ENCODE data around the gene CCDC40. TPM values are rescaled to one million over a fixed set of nuclear protein-coding genes. Genes with fewer than 3 reads are reported as not detected.

CCDC40 gene
- total RNA-seq, 1 donor from 2014 or later = 7.7 TPM

DNA sequence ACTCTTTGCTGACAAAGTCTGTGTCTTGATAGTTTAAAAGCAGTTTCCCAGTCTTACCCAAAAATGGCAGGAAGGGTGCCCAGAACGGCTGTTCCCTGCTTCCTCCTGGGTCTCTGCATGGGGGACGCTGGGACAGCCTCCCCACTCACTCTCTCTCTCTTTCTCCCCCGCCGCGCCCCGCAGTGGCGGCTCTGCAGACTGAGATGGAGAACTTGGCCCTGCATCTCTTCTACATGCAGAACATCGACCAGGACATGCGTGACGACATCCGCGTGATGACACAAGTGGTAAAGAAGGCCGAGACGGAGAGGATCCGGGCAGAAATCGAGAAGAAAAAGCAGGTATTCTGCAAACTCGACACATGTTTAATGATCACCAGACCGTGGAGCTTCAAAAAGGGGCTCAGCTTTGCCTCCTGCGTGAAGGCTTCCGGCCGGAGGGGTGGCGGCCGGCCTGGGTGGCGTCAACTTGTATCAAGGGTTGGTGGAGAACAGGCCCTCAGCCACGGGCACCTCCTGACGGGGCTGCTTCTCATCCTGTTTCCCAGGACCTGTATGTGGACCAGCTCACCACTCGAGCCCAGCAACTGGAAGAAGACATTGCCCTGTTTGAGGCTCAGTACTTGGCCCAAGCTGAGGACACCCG lies 22.0 kb downstream of the CCDC40 start:
- peaks cover 23% of the 10 kb centered on the region for H3K36me3 Mint-ChIP-seq
- H3F3A ChIP-seq (ENCODE audit: low read depth) = no peaks in the 10 kb centered on the region

GRCh38 chr17:80060644-80061043 lies 24.2 kb downstream of the CCDC40 start:
- Mint-ChIP-seq H3K9me3 (no peaks in the 10 kb centered on the region), H3K4me3 (no peak overlapping the region), H3K4me1 (no peaks in the 10 kb centered on the region), H3K27me3 (ENCODE audit: insufficient read depth, low read depth) (peaks cover 3% of the 10 kb centered on the region), H3K27ac (no peak overlapping the region), H3K36me3 (peaks cover 20% of the 10 kb centered on the region)
- Histone ChIP-seq H2AFZ (replicated peaks) (no peak overlapping the region), H3K9me3 (ENCODE audit: low read depth) (no peaks in the 10 kb centered on the region), H3K4me2 (no peak overlapping the region), H3F3A (ENCODE audit: low read depth) (peaks cover 6% of the 10 kb centered on the region), H3K79me2 (ENCODE audit: low read depth) (no peaks in the 10 kb centered on the region), H3K4me3 (no peak overlapping the region), H3K36me3 (no peaks in the 10 kb centered on the region), H4K20me1 (ENCODE audit: low read depth) (no peaks in the 10 kb centered on the region), H3K4me1 (peaks cover 5% of the 10 kb centered on the region), H3K9ac (no peak overlapping the region), H3K27ac (no peak overlapping the region), H3K27me3 (no peaks in the 10 kb centered on the region)
- DNase-seq (ENCODE audit: low spot score) = no peak
- TF ChIP-seq EZH2phosphoT487 (IDR thresholded peaks at IDR 0.05) (no peak), EZH2 (IDR thresholded peaks at IDR 0.05) (no peak)
- TF ChIP-seq, protein P1, sequence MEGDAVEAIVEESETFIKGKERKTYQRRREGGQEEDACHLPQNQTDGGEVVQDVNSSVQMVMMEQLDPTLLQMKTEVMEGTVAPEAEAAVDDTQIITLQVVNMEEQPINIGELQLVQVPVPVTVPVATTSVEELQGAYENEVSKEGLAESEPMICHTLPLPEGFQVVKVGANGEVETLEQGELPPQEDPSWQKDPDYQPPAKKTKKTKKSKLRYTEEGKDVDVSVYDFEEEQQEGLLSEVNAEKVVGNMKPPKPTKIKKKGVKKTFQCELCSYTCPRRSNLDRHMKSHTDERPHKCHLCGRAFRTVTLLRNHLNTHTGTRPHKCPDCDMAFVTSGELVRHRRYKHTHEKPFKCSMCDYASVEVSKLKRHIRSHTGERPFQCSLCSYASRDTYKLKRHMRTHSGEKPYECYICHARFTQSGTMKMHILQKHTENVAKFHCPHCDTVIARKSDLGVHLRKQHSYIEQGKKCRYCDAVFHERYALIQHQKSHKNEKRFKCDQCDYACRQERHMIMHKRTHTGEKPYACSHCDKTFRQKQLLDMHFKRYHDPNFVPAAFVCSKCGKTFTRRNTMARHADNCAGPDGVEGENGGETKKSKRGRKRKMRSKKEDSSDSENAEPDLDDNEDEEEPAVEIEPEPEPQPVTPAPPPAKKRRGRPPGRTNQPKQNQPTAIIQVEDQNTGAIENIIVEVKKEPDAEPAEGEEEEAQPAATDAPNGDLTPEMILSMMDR (IDR thresholded peaks at IDR 0.05) = no peak

More for the DNA sequence above, 22.0 kb downstream of the CCDC40 start:
- Mint-ChIP-seq H3K27me3 (ENCODE audit: insufficient read depth, low read depth) (peaks cover 3% of the 10 kb centered on the region), H3K4me1 (no peaks in the 10 kb centered on the region), H3K27ac (no peak overlapping the region), H3K9me3 (no peaks in the 10 kb centered on the region), H3K4me3 (no peak overlapping the region)
- Histone ChIP-seq H3K79me2 (ENCODE audit: low read depth) (no peaks in the 10 kb centered on the region), H3K36me3 (no peaks in the 10 kb centered on the region), H3K27me3 (no peaks in the 10 kb centered on the region), H4K20me1 (ENCODE audit: low read depth) (no peaks in the 10 kb centered on the region), H3K4me2 (no peak overlapping the region), H3K9me3 (ENCODE audit: low read depth) (no peaks in the 10 kb centered on the region), H3K9ac (no peak overlapping the region), H3K27ac (no peak overlapping the region), H3K4me1 (no peaks in the 10 kb centered on the region), H2AFZ (replicated peaks) (no peak overlapping the region), H3K4me3 (no peak overlapping the region)
- DNase-seq (ENCODE audit: low spot score) = no peak
- TF ChIP-seq EZH2 (IDR thresholded peaks at IDR 0.05) (no peak), EZH2phosphoT487 (IDR thresholded peaks at IDR 0.05) (no peak)
- TF ChIP-seq, protein P1 (IDR thresholded peaks at IDR 0.05) = no peak

GRCh38 chr17:80061421-80061820 lies 25.0 kb downstream of the CCDC40 start:
- no peaks in the 10 kb centered on the region for H4K20me1 ChIP-seq (ENCODE audit: low read depth)
- no peak overlapping the region for H3K4me3 ChIP-seq
- peaks cover 11% of the 10 kb centered on the region for H3K4me1 ChIP-seq
- Mint-ChIP-seq H3K27me3 (ENCODE audit: insufficient read depth, low read depth) (peaks cover 3% of the 10 kb centered on the region), H3K4me1 (no peaks in the 10 kb centered on the region), H3K27ac (peak overlapping the region; percentile 25), H3K36me3 (peaks cover 20% of the 10 kb centered on the region), H3K4me3 (no peak overlapping the region), H3K9me3 (no peaks in the 10 kb centered on the region)
- H3F3A ChIP-seq (ENCODE audit: low read depth) = peaks cover 13% of the 10 kb centered on the region
- no peaks in the 10 kb centered on the region for H3K36me3 ChIP-seq
- no peak overlapping the region for H3K4me2 ChIP-seq
- no peak overlapping the region for H2AFZ ChIP-seq (replicated peaks)
- no peaks in the 10 kb centered on the region for H3K79me2 ChIP-seq (ENCODE audit: low read depth)
- TF ChIP-seq EZH2phosphoT487 (IDR thresholded peaks at IDR 0.05) = no peak
- TF ChIP-seq EZH2 (IDR thresholded peaks at IDR 0.05) = no peak
- TF ChIP-seq, protein P1 (IDR thresholded peaks at IDR 0.05) = no peak
- no peaks in the 10 kb centered on the region for H3K9me3 ChIP-seq (ENCODE audit: low read depth)
- H3K27ac ChIP-seq = no peak overlapping the region
- H3K9ac ChIP-seq = no peak overlapping the region
- no peaks in the 10 kb centered on the region for H3K27me3 ChIP-seq
- DNase-seq (ENCODE audit: low spot score) = no peak
